H9 (cell line): Measurements from ENCODE around the gene SOCS4. TPM values are rescaled to one million over a fixed set of nuclear protein-coding genes. Genes with fewer than 3 reads are reported as not detected.

Experiments
- DNase-seq: peaks from one replicate; pipeline ENCODE4 v3.0.0-alpha.2; 2017
- H2AFZ ChIP-seq: one replicate; pipeline ENCODE4 v1.6.1; 2013; ENCODE audit warnings: mild to moderate bottlenecking, low read length, control low read depth, moderate library complexity
- H2AK5ac ChIP-seq: 2 replicates; pipeline ENCODE4 v1.6.1; 2013; ENCODE audit warnings: low read length, control low read depth, mixed read lengths; ENCODE audit not compliant: insufficient read length
- H2BK120ac ChIP-seq: one replicate; pipeline ENCODE4 v1.6.1; 2013; ENCODE audit warnings: low read depth, mild to moderate bottlenecking, low read length, control low read depth, inconsistent platforms; ENCODE audit not compliant: poor library complexity, severe bottlenecking
- H2BK12ac ChIP-seq: 2 replicates; pipeline ENCODE4 v1.6.1; 2013; ENCODE audit warnings: low read length, control low read depth, mixed read lengths, low read depth; ENCODE audit not compliant: insufficient read length
- H2BK15ac ChIP-seq: 2 replicates; pipeline ENCODE4 v1.6.1; 2013; ENCODE audit warnings: low read depth, low read length, control low read depth
- H2BK20ac ChIP-seq: one replicate; pipeline ENCODE4 v1.6.1; 2013; ENCODE audit warnings: low read depth, mild to moderate bottlenecking, low read length, control low read depth, inconsistent platforms; ENCODE audit not compliant: poor library complexity, severe bottlenecking
- H2BK5ac ChIP-seq: 2 replicates; pipeline ENCODE4 v1.6.1; 2013; ENCODE audit warnings: low read length, control low read depth, mixed read lengths; ENCODE audit not compliant: insufficient read length
- H3K14ac ChIP-seq: 2 replicates; pipeline ENCODE4 v1.6.1; 2013; ENCODE audit warnings: low read length, control low read depth; ENCODE audit not compliant: insufficient read depth
- H3K18ac ChIP-seq: 2 replicates; pipeline ENCODE4 v1.6.1; 2013; ENCODE audit warnings: low read depth, mild to moderate bottlenecking, mixed read lengths, low read length, control low read depth; ENCODE audit not compliant: insufficient read length
- H3K23ac ChIP-seq: 2 replicates; pipeline ENCODE4 v1.6.1; 2013; ENCODE audit warnings: low read length, control low read depth, mixed read lengths, low read depth; ENCODE audit not compliant: insufficient read length
- H3K23me2 ChIP-seq: 2 replicates; pipeline ENCODE4 v1.6.1; 2013; ENCODE audit warnings: low read depth, mild to moderate bottlenecking, mixed read lengths, low read length, control low read depth; ENCODE audit not compliant: insufficient read length, poor library complexity, severe bottlenecking
- H3K27ac ChIP-seq: 2 replicates; pipeline ENCODE4 v1.5.1; 2013; ENCODE audit warnings: low read length, control low read depth, mixed read lengths, low read depth; ENCODE audit not compliant: insufficient read length
- H3K27me3 ChIP-seq: 2 replicates; pipeline ENCODE4 v1.6.1; 2013; ENCODE audit warnings: low read length, control low read depth, inconsistent platforms; ENCODE audit not compliant: insufficient read depth
- H3K4ac ChIP-seq: 2 replicates; pipeline ENCODE4 v1.6.1; 2013; ENCODE audit warnings: low read depth, mild to moderate bottlenecking, control low read depth, inconsistent platforms, low read length, moderate library complexity
- H3K4me1 ChIP-seq: 2 replicates; pipeline ENCODE4 v1.6.1; 2013; ENCODE audit warnings: low read length, control low read depth, inconsistent platforms; ENCODE audit not compliant: insufficient read depth
- H3K4me2 ChIP-seq: 2 replicates; pipeline ENCODE4 v1.6.1; 2013; ENCODE audit warnings: low read length, control low read depth, mixed read lengths; ENCODE audit not compliant: insufficient read length, insufficient read depth
- H3K56ac ChIP-seq: 2 replicates; pipeline ENCODE4 v1.6.1; 2013; ENCODE audit warnings: low read depth, mild to moderate bottlenecking, mixed read lengths, low read length, control low read depth; ENCODE audit not compliant: insufficient read length
- H3K79me1 ChIP-seq: 2 replicates; pipeline ENCODE4 v1.6.1; 2013; ENCODE audit warnings: low read depth, mild to moderate bottlenecking, moderate library complexity, low read length, control low read depth, inconsistent platforms; ENCODE audit not compliant: insufficient read depth, poor library complexity, severe bottlenecking
- H3K79me2 ChIP-seq: 2 replicates; pipeline ENCODE4 v1.6.1; 2013; ENCODE audit warnings: low read length, control low read depth, inconsistent platforms; ENCODE audit not compliant: insufficient read depth
- H3K9ac ChIP-seq: 2 replicates; pipeline ENCODE4 v1.6.1; 2013; ENCODE audit warnings: low read length, control low read depth, mixed read lengths; ENCODE audit not compliant: insufficient read length; ENCODE audit errors: extremely low read depth
- H3K9me3 ChIP-seq: one replicate; pipeline ENCODE4 v1.6.1; 2013; ENCODE audit warnings: low read depth, low read length, inconsistent platforms; ENCODE audit not compliant: control insufficient read depth
- H3T11ph ChIP-seq: one replicate; pipeline ENCODE4 v1.6.1; 2013; ENCODE audit warnings: mild to moderate bottlenecking, low read length, control low read depth, inconsistent platforms
- H4K20me1 ChIP-seq: one replicate; pipeline ENCODE4 v1.6.1; 2013; ENCODE audit not compliant: control insufficient read depth, insufficient read length, insufficient read depth
- H4K5ac ChIP-seq: 2 replicates; pipeline ENCODE4 v1.6.1; 2013; ENCODE audit warnings: low read depth, mild to moderate bottlenecking, mixed read lengths, low read length, control low read depth; ENCODE audit not compliant: insufficient read length
- H4K8ac ChIP-seq: replicated peaks from 2 replicates; pipeline ENCODE4 v1.6.1; 2013; ENCODE audit warnings: low read length, control low read depth, mixed read lengths, low read depth; ENCODE audit not compliant: insufficient read length
- H4K91ac ChIP-seq: 2 replicates; pipeline ENCODE4 v1.6.1; 2013; ENCODE audit warnings: low read depth, mild to moderate bottlenecking, moderate library complexity, mixed read lengths, low read length, control low read depth; ENCODE audit not compliant: insufficient read length
- H3K27ac Mint-ChIP-seq, 3 experiments: 2 replicates in 2 of 3; 3 replicates in 1 of 3; pipeline ENCODE4 v1.8.0; 2020 to 2021; ENCODE audit warnings: mixed read lengths in 3 of 3, mild to moderate bottlenecking in 1 of 3, moderate library complexity in 1 of 3
- H3K27me3 Mint-ChIP-seq: 2 replicates; pipeline ENCODE4 v1.8.0; 2021; ENCODE audit warnings: low read depth, mild to moderate bottlenecking, moderate library complexity, mixed read lengths
- H3K36me3 Mint-ChIP-seq, 3 experiments: 2 replicates in 2 of 3; 3 replicates in 1 of 3; pipeline ENCODE4 v1.8.0; 2020 to 2021; ENCODE audit warnings: low read depth in 3 of 3, mixed read lengths in 3 of 3; ENCODE audit not compliant: insufficient read depth in 1 of 3
- H3K4me1 Mint-ChIP-seq, 2 experiments: 2 replicates each; pipeline ENCODE4 v1.8.0; 2020; ENCODE audit warnings: mixed read lengths in 2 of 2
- H3K4me3 Mint-ChIP-seq, 2 experiments: 2 replicates in 1 of 2; 3 replicates in 1 of 2; pipeline ENCODE4 v1.8.0; 2020 to 2021; ENCODE audit warnings: mild to moderate bottlenecking in 2 of 2, mixed read lengths in 2 of 2, moderate library complexity in 1 of 2
- H3K9me3 Mint-ChIP-seq, 2 experiments: 2 replicates in 1 of 2; 3 replicates in 1 of 2; pipeline ENCODE4 v1.8.0; 2020; ENCODE audit warnings: mild to moderate bottlenecking in 2 of 2, mixed read lengths in 2 of 2, moderate library complexity in 1 of 2
- CTCF ChIP-seq: fragments of 200-600 bp; sonication (generic); conservative IDR thresholded peaks from 3 replicates; pipeline ENCODE4 v1.8.0; 2021; ENCODE audit warnings: antibody characterized with exemption, mild to moderate bottlenecking
- total RNA-seq: library from RNA; stranded (reverse); gene quantifications from 2 replicates; pipeline ENCODE4 v1.2.1, GENCODE V29; 2021

The SOCS4 gene
- total RNA-seq, 1 experiment from 2014 or later, result 38.5 TPM

GRCh38 chr14:55084401-55085059, 57.5 kb downstream of the SOCS4 start:
- no peaks in the 10 kb centered on the region for H3K27me3 ChIP-seq
- TF ChIP-seq CTCF, result no peak
- H3K4ac ChIP-seq, result no peak overlapping the region
- H3K9ac ChIP-seq, result no peak overlapping the region
- no peaks in the 10 kb centered on the region for H3K79me1 ChIP-seq
- no peak overlapping the region for H2BK20ac ChIP-seq
- no peak overlapping the region for H4K8ac ChIP-seq
- Mint-ChIP-seq H3K27me3 (peaks cover 5% of the 10 kb centered on the region; the same call in 1 of the 2 replicates), H3K36me3 (no peaks in the 10 kb centered on the region), H3K9me3 (no peaks in the 10 kb centered on the region), H3K4me1 (peaks cover 2% of the 10 kb centered on the region in 2 experiments; a peak in 3 of 4 replicates), H3K27ac (no peak overlapping the region), H3K4me3 (no peak overlapping the region)
- no peak overlapping the region for H2AFZ ChIP-seq
- H3K9me3 ChIP-seq, result no peaks in the 10 kb centered on the region
- H3K4me1 ChIP-seq, result no peaks in the 10 kb centered on the region
- H2BK12ac ChIP-seq, result no peak overlapping the region
- no peak overlapping the region for H4K91ac ChIP-seq
- no peak overlapping the region for H3K14ac ChIP-seq
- H2BK15ac ChIP-seq, result no peak overlapping the region
- H4K20me1 ChIP-seq, result no peaks in the 10 kb centered on the region
- H3K79me2 ChIP-seq, result no peaks in the 10 kb centered on the region
- H3K23me2 ChIP-seq, result no peaks in the 10 kb centered on the region
- H3K4me2 ChIP-seq, result no peak overlapping the region
- no peak overlapping the region for H3K56ac ChIP-seq
- H4K5ac ChIP-seq, result no peak overlapping the region
- H3K23ac ChIP-seq, result no peak overlapping the region
- H3K27ac ChIP-seq, result no peak overlapping the region
- H2BK5ac ChIP-seq, result no peak overlapping the region
- no peak overlapping the region for H2AK5ac ChIP-seq
- H3K18ac ChIP-seq, result no peak overlapping the region
- DNase-seq, result no peak
- no peak overlapping the region for H2BK120ac ChIP-seq
- H3T11ph ChIP-seq, result no peak overlapping the region
